ENCODE measurements around the gene ARIH2.

Gene ARIH2

GRCh38 chr3:48929358-48930035 is 10.9 kb downstream of the ARIH2 start:
- no peak for DNase-seq (ENCODE audit: low spot score)

DNA sequence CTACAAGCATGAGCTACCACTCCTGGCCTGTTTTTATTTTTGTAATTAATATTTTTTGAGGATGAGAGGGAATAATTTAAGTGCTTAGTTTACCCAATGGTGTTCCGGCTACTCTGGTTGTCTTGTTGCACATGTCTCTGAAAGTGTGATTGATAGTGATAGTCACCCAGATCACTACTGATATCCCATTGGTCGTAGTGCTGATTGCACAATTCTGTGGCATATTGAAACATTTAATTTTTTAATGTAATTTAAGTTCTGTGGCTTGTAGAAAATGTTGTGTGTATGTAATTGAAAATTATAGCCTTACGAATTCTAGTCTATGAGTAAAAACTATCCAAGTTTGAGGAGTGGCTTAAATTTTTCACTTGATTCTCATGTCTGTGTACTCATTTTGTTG is 11.9 kb downstream of the ARIH2 start:
- no peak for DNase-seq (ENCODE audit: low spot score)

- DNase-seq (ENCODE audit: low spot score): no peak
Measured at GRCh38 chr3:48931944-48932580, 13.4 kb downstream of the ARIH2 start.

GRCh38 chr3:48934333-48934991 is 15.8 kb downstream of the ARIH2 start:
- no peak for DNase-seq (ENCODE audit: low spot score)

- no peak for DNase-seq (ENCODE audit: low spot score)
Measured at GRCh38 chr3:48935530-48935929, 16.9 kb downstream of the ARIH2 start.

DNA sequence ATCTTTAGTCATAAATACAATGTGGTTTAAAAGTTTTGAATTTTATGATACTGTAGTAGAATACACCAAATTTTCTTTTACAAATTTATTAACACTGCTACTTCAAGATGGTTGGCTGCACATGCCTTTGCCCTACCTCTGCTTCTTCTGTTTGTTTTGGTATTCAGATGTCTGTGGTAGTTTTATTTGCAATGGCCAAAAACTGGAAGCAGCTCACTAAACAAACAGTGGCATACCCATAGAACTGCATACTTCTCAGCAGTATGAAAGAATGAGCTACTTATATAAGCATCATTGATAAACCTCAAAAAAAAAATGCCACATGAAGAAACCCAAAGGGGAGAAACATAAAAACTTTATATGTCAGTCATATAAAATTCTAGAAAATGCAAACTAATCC is 19.5 kb downstream of the ARIH2 start:
- DNase-seq (ENCODE audit: low spot score): no peak

DNA sequence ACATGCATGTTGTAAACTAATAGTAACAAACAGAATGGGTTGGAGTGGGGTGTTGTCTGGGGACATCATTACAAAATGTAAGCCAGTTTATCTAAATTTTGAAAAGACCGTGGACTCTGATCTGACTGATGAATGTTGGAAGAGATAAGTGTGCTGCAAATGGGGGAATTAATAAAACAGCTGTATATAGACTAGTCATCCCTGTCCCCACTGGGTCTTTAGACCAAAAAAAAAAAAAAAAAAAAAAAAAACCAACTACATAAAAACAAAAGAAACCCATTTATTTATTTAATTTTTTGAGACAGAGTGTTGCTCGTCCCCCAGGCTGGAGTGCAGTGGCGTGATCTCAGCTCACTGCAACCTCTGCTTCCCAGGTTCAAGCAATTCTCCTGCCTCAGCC is 20.0 kb downstream of the ARIH2 start:
- DNase-seq (ENCODE audit: low spot score): no peak

DNA sequence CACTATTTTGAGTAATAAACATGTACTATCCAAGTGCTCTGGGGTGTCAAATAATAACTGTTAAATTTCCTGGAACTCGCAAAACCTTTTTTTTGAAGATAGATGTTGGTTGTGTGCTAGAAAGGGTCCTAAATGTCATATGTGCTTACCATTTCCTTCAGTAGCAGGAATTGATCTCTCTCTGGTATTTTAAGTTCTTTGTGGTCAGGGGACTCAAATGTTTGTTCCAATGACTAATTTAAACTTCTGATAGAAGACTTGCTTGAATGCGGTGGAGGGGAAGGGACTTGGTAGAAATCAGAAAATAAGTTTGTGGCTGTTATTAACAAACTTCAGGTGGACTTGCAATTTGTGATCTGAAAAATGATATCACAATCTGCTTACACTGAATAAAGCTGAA is 26.8 kb downstream of the ARIH2 start:
- no peak for DNase-seq (ENCODE audit: low spot score)

DNA sequence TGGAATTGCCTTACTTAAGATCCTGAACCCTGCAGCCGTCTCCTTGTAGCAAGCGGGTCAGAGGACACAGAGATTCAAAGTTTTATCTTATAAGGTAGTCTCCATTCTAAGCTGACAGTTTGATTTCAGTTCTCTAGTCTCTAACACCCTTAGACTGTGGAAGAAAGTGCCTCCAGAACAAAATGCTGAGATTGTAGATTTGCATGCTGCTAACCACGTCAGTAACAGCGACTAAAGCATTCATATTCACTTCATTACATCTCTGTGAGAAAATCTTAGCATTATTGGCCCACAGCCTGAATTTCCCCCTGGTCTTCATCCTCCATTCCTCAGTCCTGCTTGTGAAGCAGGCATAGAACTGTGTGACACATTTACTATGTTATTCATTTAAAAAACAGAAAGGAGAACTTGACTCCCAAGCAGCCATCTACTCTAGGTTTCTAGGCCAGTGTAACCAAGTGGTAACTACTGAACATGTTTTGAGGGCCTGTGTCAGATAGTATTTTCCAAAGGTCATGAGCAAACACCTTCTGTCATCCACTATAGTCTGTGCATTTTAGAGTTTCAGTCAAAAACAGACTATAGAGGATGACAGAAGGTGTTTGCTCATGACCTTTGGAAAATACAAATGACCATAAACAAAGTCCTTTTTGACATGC is 27.4 kb downstream of the ARIH2 start:
- DNase-seq (ENCODE audit: low spot score): no peak

GRCh38 chr3:48949376-48949717 is 30.7 kb downstream of the ARIH2 start:
- DNase-seq (ENCODE audit: low spot score): no peak

DNA sequence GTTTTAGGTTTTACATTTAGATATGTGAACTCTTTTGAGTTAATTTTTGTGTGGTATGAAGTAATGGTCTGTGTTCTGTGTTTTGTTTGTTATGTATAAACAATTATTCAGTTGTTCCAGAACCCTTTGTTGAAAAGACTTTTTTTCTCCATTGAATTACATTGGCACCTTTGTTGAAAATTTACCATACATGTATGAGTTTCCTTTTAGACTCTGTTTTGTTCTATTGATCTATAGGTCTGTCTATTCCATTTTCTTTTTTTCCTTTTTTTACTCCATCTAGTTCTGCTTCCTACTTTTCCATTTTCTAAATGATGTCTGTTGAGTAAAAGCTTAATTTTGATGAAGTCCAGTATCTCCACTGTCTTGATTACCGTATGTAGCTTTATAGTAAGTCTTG is 31.4 kb downstream of the ARIH2 start:
- no peak for DNase-seq (ENCODE audit: low spot score)

- no peak for DNase-seq (ENCODE audit: low spot score)
Measured at GRCh38 chr3:48951764-48952163, 33.1 kb downstream of the ARIH2 start.

DNA sequence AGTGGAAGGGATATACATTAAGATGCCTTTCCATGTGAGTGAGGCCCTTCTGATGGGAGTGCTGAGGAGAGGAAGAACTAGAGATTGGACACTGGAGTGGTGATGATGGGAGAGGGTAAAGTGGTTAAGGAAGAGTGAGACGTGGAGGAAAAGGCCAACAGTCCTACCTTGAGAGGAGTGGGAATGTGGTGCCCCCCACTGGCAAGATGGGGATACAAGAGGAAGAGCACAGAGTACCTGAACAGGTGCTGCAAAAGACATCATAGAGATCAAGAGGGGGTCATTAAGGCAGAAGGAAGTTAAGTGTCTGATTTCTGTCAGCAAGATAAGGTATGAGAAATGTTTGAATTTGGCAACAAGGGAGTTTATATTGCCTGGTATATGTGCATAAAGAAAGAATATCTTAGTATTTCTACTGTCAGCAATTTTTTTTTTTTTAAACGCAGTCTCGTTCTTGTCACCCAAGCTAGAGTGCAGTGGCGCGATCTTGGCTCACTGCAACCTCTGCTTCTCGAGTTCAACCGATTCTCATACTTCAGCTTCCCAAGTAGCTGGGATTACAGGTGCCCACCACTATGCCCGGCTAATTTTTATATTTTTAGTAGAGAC is 34.0 kb downstream of the ARIH2 start:
- DNase-seq (ENCODE audit: low spot score): peak; percentile 40

DNA sequence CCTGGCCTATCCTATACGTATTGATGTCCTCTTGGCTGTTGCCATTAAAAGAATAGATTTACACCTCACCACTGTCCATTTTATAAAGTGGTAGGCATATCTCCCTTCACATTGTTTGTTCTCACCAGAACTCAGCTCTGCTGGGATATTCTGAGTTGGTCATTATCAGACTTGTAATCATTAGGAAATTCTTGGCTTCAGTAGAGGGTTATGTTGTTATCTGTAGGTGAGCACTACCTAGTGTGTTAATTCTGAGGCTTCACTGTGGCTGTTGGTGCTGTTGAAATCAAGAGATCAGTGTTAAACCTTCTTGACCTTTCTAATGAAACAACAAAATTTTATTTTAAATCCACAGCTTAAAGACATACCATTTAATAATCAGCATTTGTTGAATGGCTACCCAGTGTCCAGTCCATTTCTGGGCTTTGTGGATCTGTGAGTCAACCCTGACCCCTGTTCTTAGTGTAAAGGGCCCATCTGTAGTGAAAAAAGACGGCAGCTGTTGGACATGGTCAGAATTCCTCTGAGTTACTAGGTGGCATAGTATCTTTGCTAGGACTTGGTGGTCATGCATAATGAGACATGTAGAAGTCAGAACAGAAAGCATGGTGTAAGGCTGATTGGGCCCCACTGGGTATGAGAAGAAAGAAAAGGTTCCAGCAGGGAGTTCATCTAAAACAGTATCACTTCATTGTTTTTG is 38.5 kb downstream of the ARIH2 start:
- DNase-seq (ENCODE audit: low spot score): no peak

- no peak for DNase-seq (ENCODE audit: low spot score)
Measured at GRCh38 chr3:48960841-48961413, 42.3 kb downstream of the ARIH2 start.

- no peak for DNase-seq (ENCODE audit: low spot score)
Measured at GRCh38 chr3:48962340-48962739, 43.7 kb downstream of the ARIH2 start.

GRCh38 chr3:48962939-48963338 is 44.3 kb downstream of the ARIH2 start:
- DNase-seq (ENCODE audit: low spot score): no peak

DNA sequence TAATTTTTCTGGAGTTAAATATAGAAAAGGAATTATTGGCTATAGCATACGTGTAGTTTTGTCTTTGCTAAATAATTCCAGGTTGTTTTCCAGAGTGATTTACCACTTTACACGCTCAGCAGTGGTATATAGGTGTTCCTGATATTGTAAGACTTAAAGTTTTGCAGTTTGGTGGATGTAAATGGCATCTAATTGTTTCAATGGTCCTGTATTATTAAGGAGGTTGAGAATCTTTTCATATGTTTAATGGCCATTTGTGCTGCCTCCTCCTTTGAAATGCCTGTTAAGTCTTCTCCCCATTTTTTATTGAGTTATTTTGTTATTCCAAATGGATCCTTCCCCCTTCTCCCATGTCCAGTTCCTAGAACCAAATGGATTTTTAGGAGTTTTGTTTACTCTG is 44.9 kb downstream of the ARIH2 start:
- no peak for DNase-seq (ENCODE audit: low spot score)

GRCh38 chr3:48966367-48966766 is 47.7 kb downstream of the ARIH2 start:
- no peak for DNase-seq (ENCODE audit: low spot score)

- DNase-seq (ENCODE audit: low spot score): no peak
Measured at GRCh38 chr3:48966876-48967361, 48.3 kb downstream of the ARIH2 start.

DNA sequence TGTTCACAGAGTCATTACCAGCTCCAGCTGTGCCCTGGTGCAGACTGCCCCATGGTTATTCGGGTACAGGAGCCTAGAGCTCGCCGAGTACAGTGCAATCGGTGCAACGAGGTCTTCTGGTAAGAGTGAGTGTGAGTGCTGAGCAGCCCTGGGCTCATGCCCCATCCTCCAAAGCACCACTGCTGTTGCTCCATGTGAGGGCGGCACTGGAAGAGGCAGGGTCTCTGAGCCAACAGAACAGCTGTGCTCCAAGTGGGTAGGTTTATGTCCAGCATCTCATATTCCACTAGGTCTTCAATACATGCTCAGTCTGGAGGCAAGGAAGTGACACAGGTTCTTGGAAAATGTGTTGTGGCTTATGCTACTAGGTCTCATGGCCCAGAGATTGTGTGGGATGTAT is 51.9 kb downstream of the ARIH2 start:
- no peak for DNase-seq (ENCODE audit: low spot score)
